ENCODE measurements around the gene SCD. TPM values are rescaled to one million over a fixed set of nuclear protein-coding genes. Genes with fewer than 3 reads are reported as not detected.

SCD gene
- total RNA-seq, 2 experiments from 2014 or later: 1.7 TPM

- ATAC-seq (ENCODE audit: poor library complexity) (no peak), DNase-seq (no peak)
- Mint-ChIP-seq H3K4me1 (ENCODE audit: low read depth) (no peaks in the 10 kb centered on the region), H3K9me3 (no peaks in the 10 kb centered on the region), H3K4me3 (no peak overlapping the region), H3K36me3 (ENCODE audit: low read depth) (peaks cover 12% of the 10 kb centered on the region), H3K27ac (no peak overlapping the region), H3K27me3 (no peaks in the 10 kb centered on the region)
- ChIA-PET CTCF (no interaction called here), POLR2A (no interaction called here)
- Histone ChIP-seq H3K4me1 (ENCODE audit: insufficient read depth, low read length) (no peaks in the 10 kb centered on the region), H3K9me3 (ENCODE audit: control insufficient read depth in 1 of 2, insufficient read depth in 1 of 2, low read length in 2 of 2) (no peaks in the 10 kb centered on the region), H3K4me3 (ENCODE audit: low read length) (no peak overlapping the region), H3K27ac (ENCODE audit: low read depth in 1 of 2, low read length in 2 of 2) (no peak overlapping the region), H3K36me3 (ENCODE audit: insufficient read depth, low read length) (no peaks in the 10 kb centered on the region), H3K27me3 (ENCODE audit: control insufficient read depth in 1 of 2, insufficient read depth in 2 of 2, low read length in 2 of 2) (no peaks in the 10 kb centered on the region)
- no peak for TF ChIP-seq CTCF (IDR thresholded peaks at IDR 0.05)
- intact Hi-C loops (cut with DNase I, micrococcal nuclease): no loop called here
These were observed 36.2 kb downstream of the SCD start for GRCh38 chr10:100383251-100383650.

GRCh38 chr10:100391163-100392002, 44.4 kb downstream of the SCD start:
- Histone ChIP-seq H3K27me3 (ENCODE audit: control insufficient read depth in 1 of 2, insufficient read depth in 2 of 2, low read length in 2 of 2) (no peaks in the 10 kb centered on the region), H3K4me1 (ENCODE audit: insufficient read depth, low read length) (no peaks in the 10 kb centered on the region), H3K9me3 (ENCODE audit: control insufficient read depth in 1 of 2, insufficient read depth in 1 of 2, low read length in 2 of 2) (no peaks in the 10 kb centered on the region), H3K36me3 (ENCODE audit: insufficient read depth, low read length) (no peaks in the 10 kb centered on the region), H3K4me3 (ENCODE audit: low read length) (no peak overlapping the region), H3K27ac (ENCODE audit: low read depth in 1 of 2, low read length in 2 of 2) (no peak overlapping the region)
- DNase-seq (no peak), ATAC-seq (ENCODE audit: poor library complexity) (no peak)
- Mint-ChIP-seq H3K36me3 (ENCODE audit: low read depth) (no peaks in the 10 kb centered on the region), H3K9me3 (no peaks in the 10 kb centered on the region), H3K27ac (no peak overlapping the region), H3K4me3 (no peak overlapping the region), H3K4me1 (ENCODE audit: low read depth) (no peaks in the 10 kb centered on the region), H3K27me3 (no peaks in the 10 kb centered on the region)
- intact Hi-C loops (cut with DNase I, micrococcal nuclease): no loop called here
- ChIA-PET CTCF (no interaction called here), POLR2A (no interaction called here)
- TF ChIP-seq CTCF (IDR thresholded peaks at IDR 0.05): no peak

GRCh38 chr10:100392686-100393003, 45.6 kb downstream of the SCD start:
- H3K4me1 Mint-ChIP-seq (ENCODE audit: low read depth): no peaks in the 10 kb centered on the region
- ChIA-PET POLR2A (no interaction called here), CTCF (no interaction called here)
- intact Hi-C loops (cut with DNase I, micrococcal nuclease): no loop called here
- H3K4me1 ChIP-seq (ENCODE audit: insufficient read depth, low read length): no peaks in the 10 kb centered on the region
- H3K27ac ChIP-seq (ENCODE audit: low read depth in 1 of 2, low read length in 2 of 2): no peak overlapping the region
- no peak overlapping the region for H3K4me3 Mint-ChIP-seq
- ATAC-seq (ENCODE audit: poor library complexity): no peak
- TF ChIP-seq CTCF (IDR thresholded peaks at IDR 0.05): no peak
- H3K36me3 Mint-ChIP-seq (ENCODE audit: low read depth): no peaks in the 10 kb centered on the region
- H3K27ac Mint-ChIP-seq: no peak overlapping the region
- no peak for DNase-seq
- H3K36me3 ChIP-seq (ENCODE audit: insufficient read depth, low read length): no peaks in the 10 kb centered on the region
- no peak overlapping the region for H3K4me3 ChIP-seq (ENCODE audit: low read length)
- H3K27me3 Mint-ChIP-seq: no peaks in the 10 kb centered on the region
- no peaks in the 10 kb centered on the region for H3K9me3 Mint-ChIP-seq
- H3K9me3 ChIP-seq (ENCODE audit: control insufficient read depth in 1 of 2, insufficient read depth in 1 of 2, low read length in 2 of 2): no peaks in the 10 kb centered on the region
- H3K27me3 ChIP-seq (ENCODE audit: control insufficient read depth in 1 of 2, insufficient read depth in 2 of 2, low read length in 2 of 2): no peaks in the 10 kb centered on the region
